SU-DHL-6 (cell line): ENCODE results near the gene CST6.

Experiments used
- H2AFZ ChIP-seq: fragments of 200-600 bp; sonication (generic); 2 replicates; pipeline ENCODE4 v1.6.1; 2014; ENCODE audit warnings: low read depth, mild to moderate bottlenecking, moderate library complexity, mixed read lengths, antibody characterized with exemption, low read length; ENCODE audit not compliant: severe bottlenecking
- H3F3A ChIP-seq: fragments of 200-600 bp; shearing (Covaris generic); 2 replicates; pipeline ENCODE4 v1.6.0; 2016; ENCODE audit warnings: antibody characterized with exemption, mild to moderate bottlenecking; ENCODE audit not compliant: insufficient read depth
- H3K27ac ChIP-seq: fragments of 200-600 bp; sonication (generic); 2 replicates; pipeline ENCODE4 v1.5.1; 2016; ENCODE audit warnings: low read depth, mild to moderate bottlenecking, low read length, moderate library complexity, mixed read lengths
- H3K27me3 ChIP-seq: fragments of 200-600 bp; sonication (generic), shearing (Covaris generic); 2 replicates; pipeline ENCODE4 v1.6.0; 2014; ENCODE audit warnings: mild to moderate bottlenecking, low read length
- H3K36me3 ChIP-seq: fragments of 200-600 bp; sonication (generic); 2 replicates; pipeline ENCODE4 v1.6.1; 2014; ENCODE audit warnings: mild to moderate bottlenecking, low read length, mixed read lengths
- H3K4me2 ChIP-seq: fragments of 300-600, 200-600 bp; shearing (Covaris generic), sonication (generic); 2 replicates; pipeline ENCODE4 v1.6.0; 2014; ENCODE audit warnings: low read length, low read depth, mild to moderate bottlenecking; ENCODE audit not compliant: poor library complexity, severe bottlenecking
- H3K4me3 ChIP-seq: fragments of 200-600 bp; sonication (generic); 2 replicates; pipeline ENCODE4 v1.5.1; 2014; ENCODE audit warnings: antibody characterized with exemption, low read length, mild to moderate bottlenecking, mixed read lengths; ENCODE audit not compliant: insufficient read depth, poor library complexity, severe bottlenecking
- H3K79me2 ChIP-seq: fragments of 200-600 bp; sonication (generic); 2 replicates; pipeline ENCODE4 v1.6.1; 2014; ENCODE audit warnings: mild to moderate bottlenecking, low read length, moderate library complexity; ENCODE audit not compliant: insufficient read depth
- H3K9ac ChIP-seq: fragments of 200-600 bp; sonication (generic); 2 replicates; pipeline ENCODE4 v1.7.0; 2014; ENCODE audit warnings: mild to moderate bottlenecking, low read length
- H3K9me2 ChIP-seq: fragments of 200-600 bp; sonication (generic); replicated peaks from 2 replicates; pipeline ENCODE4 v1.6.1; 2014; ENCODE audit warnings: low read length; ENCODE audit not compliant: insufficient read depth
- H3K9me3 ChIP-seq: fragments of 200-600 bp; sonication (generic); 2 replicates; pipeline ENCODE4 v1.6.1; 2014; ENCODE audit warnings: low read length, mixed read lengths; ENCODE audit not compliant: insufficient read depth
- H4K20me1 ChIP-seq: fragments of 200-600 bp; sonication (generic); 2 replicates; pipeline ENCODE4 v1.6.1; 2014; ENCODE audit warnings: low read depth, mild to moderate bottlenecking, antibody characterized with exemption, low read length, moderate library complexity, mixed read lengths
- EZH2phosphoT487 ChIP-seq: fragments of 200-600 bp; sonication (generic), shearing (Covaris generic); conservative IDR thresholded peaks from 2 replicates; pipeline ENCODE4 v1.6.1; 2018; ENCODE audit warnings: mild to moderate bottlenecking, antibody characterized with exemption, low read length, moderate library complexity, mixed read lengths
- TF ChIP-seq, protein P1 (sequence below): fragments of 200-600 bp; sonication (generic); IDR thresholded peaks from one replicate; pipeline ENCODE4 v1.5.1; 2017; ENCODE audit warnings: antibody characterized with exemption, mild to moderate bottlenecking, low read length, moderate library complexity; ENCODE audit not compliant: insufficient read depth, poor library complexity, severe bottlenecking

CST6 gene

DNA sequence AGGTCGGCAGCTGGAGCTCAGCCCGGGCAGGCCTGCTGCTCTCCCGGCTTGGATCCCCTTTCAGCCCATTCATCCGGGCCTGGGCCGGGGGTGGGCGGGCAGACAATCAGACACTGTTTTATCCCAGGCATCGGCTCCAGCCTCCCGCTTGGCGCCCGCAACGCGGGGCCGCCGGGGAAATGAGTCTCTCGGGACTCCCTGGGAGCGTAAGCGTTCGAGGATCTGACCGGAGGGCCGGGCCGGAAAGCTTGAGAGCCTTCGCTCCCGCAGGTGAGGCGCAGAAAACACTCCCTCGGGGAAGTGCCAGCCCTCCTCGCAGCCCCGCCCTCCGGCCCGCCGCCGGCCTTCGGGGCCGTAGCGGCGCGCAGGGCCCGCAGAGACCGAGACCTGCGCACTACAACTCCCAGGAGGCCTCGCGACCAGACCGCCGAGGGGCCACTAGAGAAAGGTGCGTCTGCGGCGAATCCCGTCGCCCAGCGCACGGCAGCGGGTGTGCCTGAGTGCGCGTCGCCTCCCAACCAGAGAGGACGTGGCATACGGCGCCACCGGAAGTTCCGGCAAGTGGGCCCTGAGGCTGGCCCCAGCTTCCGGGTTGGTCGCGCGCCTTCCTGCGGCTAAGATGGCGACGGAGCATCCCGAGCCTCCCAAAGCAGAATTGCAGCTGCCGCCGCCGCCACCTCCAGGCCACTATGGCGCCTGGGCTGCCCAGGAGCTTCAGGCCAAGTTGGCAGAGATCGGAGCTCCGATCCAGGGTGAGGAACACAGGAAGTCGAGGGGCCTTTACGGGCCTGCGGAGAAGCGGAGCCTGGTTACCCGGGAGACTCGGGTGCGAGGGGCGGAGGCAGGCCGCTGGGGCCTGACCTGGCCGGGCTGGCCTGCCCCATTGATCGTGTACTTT, 40.2 kb downstream of the CST6 start, which contains the start of gene SF3B2:
Gene SF3B2, plus strand, starts transcription at position 599 of the 898 bp plus-strand sequence. Its CDS starts 21 bp downstream, at position 620.
- Histone ChIP-seq H3K36me3 (peaks cover 11% of the 10 kb centered on the region; the same call in 1 of the 2 replicates), H3K9me2 (no peaks in the 10 kb centered on the region), H3K27me3 (no peaks in the 10 kb centered on the region), H2AFZ (peak within 1 kb of the TSS; percentile 78), H3K4me3 (peak within 1 kb of the TSS; percentile 93), H3K9me3 (no peaks in the 10 kb centered on the region), H3F3A (no peaks in the 10 kb centered on the region), H4K20me1 (no peaks in the 10 kb centered on the region), H3K79me2 (peaks cover 28% of the 10 kb centered on the region), H3K9ac (peak within 1 kb of the TSS; percentile 93), H3K4me2 (peak within 1 kb of the TSS; percentile 78), H3K27ac (peak within 1 kb of the TSS; percentile 47)
- TF ChIP-seq, protein P1, sequence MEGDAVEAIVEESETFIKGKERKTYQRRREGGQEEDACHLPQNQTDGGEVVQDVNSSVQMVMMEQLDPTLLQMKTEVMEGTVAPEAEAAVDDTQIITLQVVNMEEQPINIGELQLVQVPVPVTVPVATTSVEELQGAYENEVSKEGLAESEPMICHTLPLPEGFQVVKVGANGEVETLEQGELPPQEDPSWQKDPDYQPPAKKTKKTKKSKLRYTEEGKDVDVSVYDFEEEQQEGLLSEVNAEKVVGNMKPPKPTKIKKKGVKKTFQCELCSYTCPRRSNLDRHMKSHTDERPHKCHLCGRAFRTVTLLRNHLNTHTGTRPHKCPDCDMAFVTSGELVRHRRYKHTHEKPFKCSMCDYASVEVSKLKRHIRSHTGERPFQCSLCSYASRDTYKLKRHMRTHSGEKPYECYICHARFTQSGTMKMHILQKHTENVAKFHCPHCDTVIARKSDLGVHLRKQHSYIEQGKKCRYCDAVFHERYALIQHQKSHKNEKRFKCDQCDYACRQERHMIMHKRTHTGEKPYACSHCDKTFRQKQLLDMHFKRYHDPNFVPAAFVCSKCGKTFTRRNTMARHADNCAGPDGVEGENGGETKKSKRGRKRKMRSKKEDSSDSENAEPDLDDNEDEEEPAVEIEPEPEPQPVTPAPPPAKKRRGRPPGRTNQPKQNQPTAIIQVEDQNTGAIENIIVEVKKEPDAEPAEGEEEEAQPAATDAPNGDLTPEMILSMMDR, result no peak
- TF ChIP-seq EZH2phosphoT487, result no peak

DNA sequence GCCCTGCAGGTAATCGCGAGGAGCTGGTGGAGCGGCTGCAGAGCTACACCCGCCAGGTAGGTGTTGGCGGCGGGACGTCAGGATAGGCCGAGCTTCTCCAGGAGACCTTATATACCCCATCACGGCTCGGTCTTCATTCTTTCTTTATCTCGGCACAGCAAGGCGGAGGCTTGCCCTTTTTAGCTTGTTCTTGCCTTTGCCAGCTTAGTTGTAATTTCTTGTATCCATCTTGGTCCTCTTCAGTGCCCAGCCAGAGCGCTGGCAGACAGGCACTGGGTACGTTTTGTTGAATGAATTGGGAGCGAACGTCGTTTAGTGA, 40.8 kb downstream of the CST6 start:
- peaks cover 11% of the 10 kb centered on the region; the same call in 1 of the 2 replicates for H3K36me3 ChIP-seq
- peak overlapping the region; percentile 93 for H3K4me3 ChIP-seq
- peak overlapping the region; percentile 47 for H3K27ac ChIP-seq
- peak overlapping the region; percentile 35 for H2AFZ ChIP-seq
- no peak for TF ChIP-seq EZH2phosphoT487
- TF ChIP-seq, protein P1, result no peak
- no peaks in the 10 kb centered on the region for H4K20me1 ChIP-seq
- H3K9ac ChIP-seq, result peak overlapping the region; percentile 93
- H3F3A ChIP-seq, result no peaks in the 10 kb centered on the region
- H3K9me2 ChIP-seq, result no peaks in the 10 kb centered on the region
- H3K27me3 ChIP-seq, result no peaks in the 10 kb centered on the region
- H3K9me3 ChIP-seq, result no peaks in the 10 kb centered on the region
- H3K79me2 ChIP-seq, result peaks cover 28% of the 10 kb centered on the region
- H3K4me2 ChIP-seq, result peak overlapping the region; percentile 61

DNA sequence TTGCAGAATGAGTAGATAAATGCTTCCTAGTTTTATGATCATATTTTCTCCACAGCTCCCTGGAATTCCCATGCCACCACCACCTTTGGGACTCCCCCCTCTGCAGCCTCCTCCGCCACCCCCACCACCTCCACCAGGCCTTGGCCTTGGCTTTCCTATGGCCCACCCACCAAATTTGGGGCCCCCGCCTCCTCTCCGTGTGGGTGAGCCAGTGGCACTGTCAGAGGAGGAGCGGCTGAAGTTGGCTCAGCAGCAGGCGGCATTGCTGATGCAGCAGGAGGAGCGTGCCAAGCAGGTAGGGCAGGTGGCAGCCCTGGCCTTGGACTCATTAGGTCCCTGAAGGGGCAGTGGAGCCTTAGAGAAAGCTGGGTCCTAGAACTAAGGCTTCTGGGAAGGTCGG, 43.2 kb downstream of the CST6 start:
- H3K9me2 ChIP-seq, result no peaks in the 10 kb centered on the region
- H2AFZ ChIP-seq, result no peak overlapping the region
- H3K36me3 ChIP-seq, result peaks cover 25% of the 10 kb centered on the region; the same call in 1 of the 2 replicates
- peaks cover 28% of the 10 kb centered on the region for H3K79me2 ChIP-seq
- H3K27ac ChIP-seq, result no peak overlapping the region
- H3K9me3 ChIP-seq, result no peaks in the 10 kb centered on the region
- TF ChIP-seq, protein P1, result no peak
- no peak for TF ChIP-seq EZH2phosphoT487
- H3K9ac ChIP-seq, result no peak overlapping the region
- no peaks in the 10 kb centered on the region for H4K20me1 ChIP-seq
- no peak overlapping the region for H3K4me3 ChIP-seq
- no peak overlapping the region for H3K4me2 ChIP-seq
- no peaks in the 10 kb centered on the region for H3K27me3 ChIP-seq
- no peaks in the 10 kb centered on the region for H3F3A ChIP-seq
